B cell (primary cell): ENCODE results near the gene SPECC1L. TPM values are rescaled to one million over a fixed set of nuclear protein-coding genes. Genes with fewer than 3 reads are reported as not detected.

Experiments used
- ATAC-seq: fragments of 200-7000 bp; cut with Tn5 transposase; one replicate; pipeline ENCODE4 v1.10.0; 2021; ENCODE audit warnings: low read depth, mild to moderate bottlenecking, moderate number of reproducible peaks, moderate library complexity
- CTCF ChIA-PET: fragments of 350-600 bp; sonication (Branson Sonifier 250); formaldehyde crosslinking; loops from one replicate; lab custom pipeline; 2021; ENCODE audit warnings: antibody characterized with exemption, inconsistent platforms; lab: Charles Lee
- POLR2A ChIA-PET: fragments of 350-600 bp; sonication (Branson Sonifier 250); formaldehyde crosslinking; loops from one replicate; lab custom pipeline; 2021; ENCODE audit warnings: antibody characterized with exemption; lab: Charles Lee
- DNase-seq: peaks from one replicate; pipeline ENCODE4 v3.0.0; 2013
- H2AFZ ChIP-seq: 2 replicates; pipeline ENCODE4 v1.6.1; 2012; ENCODE audit warnings: mild to moderate bottlenecking, low read depth, low read length; ENCODE audit not compliant: insufficient read depth, poor library complexity, severe bottlenecking
- H3K27ac ChIP-seq, 2 donors: 1 replicate in 1 of 2; 2 replicates in 1 of 2; pipeline ENCODE4 v1.5.1; 2012 to 2013; ENCODE audit warnings: low read length in 2 of 2, mild to moderate bottlenecking in 2 of 2, moderate library complexity in 1 of 2
- H3K27me3 ChIP-seq, 4 experiments: fragments of 200-600 bp in 1 of 4; sonication (generic) in 1 of 4; replicated peaks in 1 of 4; 1 replicate in 2 of 4; 2 replicates in 2 of 4; pipeline versions ENCODE4 v1.6.1 to v1.7.0; 2013 to 2016; ENCODE audit warnings: low read length in 3 of 4, mild to moderate bottlenecking in 2 of 4, mixed read lengths in 1 of 4, moderate library complexity in 1 of 4; ENCODE audit not compliant: insufficient read depth in 4 of 4, control insufficient read depth in 3 of 4; ENCODE audit errors: control extremely low read depth in 1 of 4
- H3K36me3 ChIP-seq, 2 experiments: replicated peaks in 1 of 2; 1 replicate in 1 of 2; 2 replicates in 1 of 2; pipeline versions ENCODE4 v1.6.1 to v1.7.1; 2013; ENCODE audit warnings: low read length in 1 of 2; ENCODE audit not compliant: insufficient read depth in 2 of 2, control insufficient read depth in 1 of 2; ENCODE audit errors: control extremely low read depth in 1 of 2, extremely low read depth in 1 of 2
- H3K4me1 ChIP-seq, 2 donors: fragments of 200-600 bp in 1 of 2; sonication (generic) in 1 of 2; 1 replicate in 1 of 2; 2 replicates in 1 of 2; pipeline versions ENCODE4 v1.5.1 to v1.6.1; 2013 to 2017; ENCODE audit warnings: low read length in 2 of 2; ENCODE audit not compliant: control insufficient read depth in 2 of 2, insufficient read depth in 2 of 2
- H3K4me2 ChIP-seq: replicated peaks from 2 replicates; pipeline ENCODE3; 2012; ENCODE audit warnings: mild to moderate bottlenecking, low read depth, low read length; ENCODE audit not compliant: poor library complexity, severe bottlenecking
- H3K4me3 ChIP-seq, 5 experiments: fragments of 200-600 bp in 1 of 5; sonication (generic) in 1 of 5; 1 replicate in 3 of 5; 2 replicates in 2 of 5; pipeline versions ENCODE4 v1.5.1 to v1.7.0; 2011 to 2016; ENCODE audit warnings: low read length in 4 of 5, mild to moderate bottlenecking in 4 of 5, low read depth in 2 of 5, control low read depth in 1 of 5, moderate library complexity in 1 of 5; ENCODE audit not compliant: insufficient read depth in 1 of 5; ENCODE audit errors: control extremely low read depth in 1 of 5, extremely low read depth in 1 of 5
- H3K79me2 ChIP-seq: fragments of 200-600 bp; sonication (generic); one replicate; pipeline ENCODE4 v1.6.0; 2016; ENCODE audit warnings: low read length; ENCODE audit not compliant: control insufficient read depth, insufficient read depth
- H3K9ac ChIP-seq: fragments of 200-600 bp; sonication (generic); 2 replicates; pipeline ENCODE4 v1.6.1; 2017; ENCODE audit warnings: mild to moderate bottlenecking, low read length, moderate library complexity
- H3K9me3 ChIP-seq, 3 donors: one replicate each; pipeline versions ENCODE4 v1.6.1 to v1.7.1; 2013; ENCODE audit warnings: low read length in 2 of 3; ENCODE audit not compliant: control insufficient read depth in 2 of 3, insufficient read depth in 1 of 3; ENCODE audit errors: control extremely low read depth in 1 of 3
- H4K20me1 ChIP-seq: 2 replicates; pipeline ENCODE4 v1.6.0; 2012; ENCODE audit warnings: mild to moderate bottlenecking, low read length; ENCODE audit not compliant: insufficient read depth, control insufficient read depth, poor library complexity, severe bottlenecking
- H3K27ac Mint-ChIP-seq: one replicate; pipeline ENCODE4 v1.8.0; 2021; ENCODE audit warnings: mixed read lengths
- H3K27me3 Mint-ChIP-seq: one replicate; pipeline ENCODE4 v1.8.0; 2021; ENCODE audit warnings: mixed read lengths
- H3K4me1 Mint-ChIP-seq: one replicate; pipeline ENCODE4 v1.8.0; 2021; ENCODE audit warnings: mixed read lengths
- H3K4me3 Mint-ChIP-seq: one replicate; pipeline ENCODE4 v1.8.0; 2021; ENCODE audit warnings: mixed read lengths
- H3K9me3 Mint-ChIP-seq: one replicate; pipeline ENCODE4 v1.8.0; 2022; ENCODE audit warnings: mixed read lengths; ENCODE audit not compliant: insufficient read depth
- EZH2 ChIP-seq: IDR thresholded peaks from 2 replicates; pipeline ENCODE4 v1.6.1; 2012; ENCODE audit warnings: borderline replicate concordance, low read depth, mild to moderate bottlenecking, moderate library complexity, low read length; ENCODE audit not compliant: insufficient read depth, poor library complexity, severe bottlenecking
- WGBS: methylation state at CpG from one replicate; pipeline ENCODE4 v1.1.5; 2013; ENCODE audit warnings: missing lambda C conversion rate; ENCODE audit not compliant: insufficient coverage; 5-methylcytosine and 5-hydroxymethylcytosine counted together
- intact Hi-C: fragments of 100-400 bp; cut with micrococcal nuclease; formaldehyde crosslinking; loops from one replicate; pipeline ENCODE4 v1.10.0; 2022
- polyA plus RNA-seq: library from polyadenylated mRNA; depleted of rRNA; stranded (reverse); fragments of >200 nt; gene quantifications from 2 replicates; pipeline ENCODE4 v1.2.3, GENCODE V29; 2012
- total RNA-seq, 2 donors: library from RNA; stranded (reverse); fragments of 120-200 nt in 1 of 2; gene quantifications; 1 replicate in 1 of 2; 2 replicates in 1 of 2; pipeline versions ENCODE4 v1.2.3 to v1.2.4, GENCODE V29; 2013 to 2022
- TF ChIP-seq, protein P1 (sequence below): fragments of 200-600 bp; IDR thresholded peaks from one replicate; pipeline ENCODE4 v1.8.0; 2022; ENCODE audit warnings: antibody characterized with exemption, mild to moderate bottlenecking

Gene SPECC1L
- total and polyA plus RNA-seq, 2 donors (not counting 1 experiment from before 2014, with no cell fraction given) = 14.4 to 85.3 TPM

DNA sequence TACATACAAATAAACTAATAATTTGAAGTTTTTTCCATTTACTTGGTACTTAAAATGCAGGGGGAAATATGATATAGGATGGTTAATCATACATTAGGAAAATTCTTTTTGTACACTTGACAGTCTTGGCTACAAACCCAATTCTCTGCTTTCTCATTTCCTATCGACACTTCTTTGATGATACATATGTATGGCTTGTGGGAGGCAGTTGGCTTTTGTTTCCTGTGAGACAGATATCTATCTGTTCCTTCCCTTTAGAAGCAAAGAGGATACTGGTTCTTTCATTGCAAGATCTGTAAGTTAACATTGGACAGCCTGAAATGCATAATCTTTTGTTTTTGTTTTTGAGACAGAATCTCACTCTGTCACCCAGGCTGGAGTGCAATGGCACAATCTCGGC, 108.9 kb downstream of the SPECC1L start:
- Mint-ChIP-seq H3K4me1 (no peaks in the 10 kb centered on the region), H3K27ac (no peak overlapping the region), H3K9me3 (no peaks in the 10 kb centered on the region), H3K4me3 (no peak overlapping the region), H3K27me3 (no peaks in the 10 kb centered on the region)
- TF ChIP-seq EZH2 = no peak
- TF ChIP-seq, protein P1, sequence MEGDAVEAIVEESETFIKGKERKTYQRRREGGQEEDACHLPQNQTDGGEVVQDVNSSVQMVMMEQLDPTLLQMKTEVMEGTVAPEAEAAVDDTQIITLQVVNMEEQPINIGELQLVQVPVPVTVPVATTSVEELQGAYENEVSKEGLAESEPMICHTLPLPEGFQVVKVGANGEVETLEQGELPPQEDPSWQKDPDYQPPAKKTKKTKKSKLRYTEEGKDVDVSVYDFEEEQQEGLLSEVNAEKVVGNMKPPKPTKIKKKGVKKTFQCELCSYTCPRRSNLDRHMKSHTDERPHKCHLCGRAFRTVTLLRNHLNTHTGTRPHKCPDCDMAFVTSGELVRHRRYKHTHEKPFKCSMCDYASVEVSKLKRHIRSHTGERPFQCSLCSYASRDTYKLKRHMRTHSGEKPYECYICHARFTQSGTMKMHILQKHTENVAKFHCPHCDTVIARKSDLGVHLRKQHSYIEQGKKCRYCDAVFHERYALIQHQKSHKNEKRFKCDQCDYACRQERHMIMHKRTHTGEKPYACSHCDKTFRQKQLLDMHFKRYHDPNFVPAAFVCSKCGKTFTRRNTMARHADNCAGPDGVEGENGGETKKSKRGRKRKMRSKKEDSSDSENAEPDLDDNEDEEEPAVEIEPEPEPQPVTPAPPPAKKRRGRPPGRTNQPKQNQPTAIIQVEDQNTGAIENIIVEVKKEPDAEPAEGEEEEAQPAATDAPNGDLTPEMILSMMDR = no peak
- H3K4me3 ChIP-seq = no peak overlapping the region
- no peaks in the 10 kb centered on the region for H3K27me3 ChIP-seq
- H2AFZ ChIP-seq = no peak overlapping the region
- WGBS = no CpG with 5 or more reads among the region's 2 CpGs
- no peaks in the 10 kb centered on the region for H4K20me1 ChIP-seq
- no peaks in the 10 kb centered on the region for H3K4me1 ChIP-seq
- peaks cover 8 to 22% of the 10 kb centered on the region in 2 experiments for H3K36me3 ChIP-seq
- H3K4me2 ChIP-seq = no peak overlapping the region
- H3K9ac ChIP-seq = no peak overlapping the region
- CTCF ChIA-PET = no interaction called here
- no peak for DNase-seq
- peaks cover 0 to 1% (median 0%) of the 10 kb centered on the region in 3 donors for H3K9me3 ChIP-seq
- intact Hi-C loops = no loop called here
- H3K79me2 ChIP-seq = no peaks in the 10 kb centered on the region
- no peak for ATAC-seq
- H3K27ac ChIP-seq = no peak overlapping the region
- POLR2A ChIA-PET = no interaction called here

DNA sequence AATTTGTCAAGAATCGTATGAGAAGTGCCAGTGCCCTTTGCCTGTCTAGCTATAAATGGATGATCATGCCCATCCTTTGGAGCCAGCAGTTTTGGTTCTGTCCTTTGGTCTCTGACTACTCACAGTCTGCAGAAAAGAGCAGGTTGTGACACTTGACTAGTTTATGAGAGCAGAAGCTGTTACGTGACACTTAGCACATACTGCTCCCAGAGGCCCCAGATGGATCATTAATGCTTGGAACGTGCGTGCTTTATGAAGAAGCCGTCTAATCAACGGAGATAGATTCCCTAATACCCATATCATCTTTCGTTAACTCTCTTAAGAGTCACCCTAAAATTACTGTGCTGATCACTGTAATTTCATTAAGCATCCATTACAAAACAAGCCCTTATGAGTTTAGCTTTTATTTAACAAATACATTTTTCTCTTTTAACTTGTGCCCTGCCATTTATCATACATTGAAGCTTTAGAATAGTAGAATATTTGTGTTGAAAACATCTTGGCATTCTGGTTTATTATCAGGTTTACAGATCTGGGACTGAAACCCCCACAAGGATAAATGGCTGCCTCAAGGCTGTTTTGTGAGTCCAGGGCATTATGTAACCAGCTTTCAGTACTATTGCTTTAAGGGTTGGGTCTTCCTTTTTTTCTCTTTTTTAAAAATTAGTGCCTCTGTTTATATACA, 109.7 kb downstream of the SPECC1L start:
- intact Hi-C loops = no loop called here
- DNase-seq = no peak
- Histone ChIP-seq H3K4me2 (no peak overlapping the region), H3K4me3 (no peak overlapping the region), H3K36me3 (peaks cover 5 to 21% of the 10 kb centered on the region in 2 experiments), H3K79me2 (no peaks in the 10 kb centered on the region), H4K20me1 (no peaks in the 10 kb centered on the region), H3K4me1 (no peaks in the 10 kb centered on the region), H3K9me3 (no peaks in the 10 kb centered on the region), H3K27me3 (no peaks in the 10 kb centered on the region), H3K9ac (no peak overlapping the region), H2AFZ (no peak overlapping the region), H3K27ac (no peak overlapping the region)
- POLR2A ChIA-PET = no interaction called here
- Mint-ChIP-seq H3K9me3 (no peaks in the 10 kb centered on the region), H3K4me3 (no peak overlapping the region), H3K27ac (no peak overlapping the region), H3K27me3 (no peaks in the 10 kb centered on the region), H3K4me1 (no peaks in the 10 kb centered on the region)
- CTCF ChIA-PET = interaction anchor here (0.9 to 1.8 kb wide), 3 partner anchors 17 to 141 kb away, joined by 3 to 4 read pairs (median 3); no protein-coding TSS in a partner anchor
- no peak for ATAC-seq
- 95% methylated on average over 4 of the region's 7 CpGs for WGBS
- TF ChIP-seq, protein P1 = no peak
- no peak for TF ChIP-seq EZH2
